MG63 (cell line): Measurements from ENCODE around the gene PTPRG. TPM values are rescaled to one million over a fixed set of nuclear protein-coding genes. Genes with fewer than 3 reads are reported as not detected.

ENCODE experiments used
- DNase-seq: peaks from one replicate; pipeline ENCODE4 v3.0.0-alpha.2; 2020
- H3K27me3 ChIP-seq: fragments of 250-450 bp; sonication (Bioruptor Pico); 2 replicates; pipeline ENCODE4 v1.5.1; 2020; ENCODE audit warnings: mild to moderate bottlenecking, moderate library complexity
- H3K36me3 ChIP-seq: fragments of 250-450 bp; sonication (Bioruptor Pico); 2 replicates; pipeline ENCODE4 v1.5.1; 2020; ENCODE audit warnings: mild to moderate bottlenecking, moderate library complexity
- H3K4me3 ChIP-seq: fragments of 250-450 bp; sonication (Bioruptor Pico); 2 replicates; pipeline ENCODE4 v1.5.1; 2020; ENCODE audit warnings: mild to moderate bottlenecking, moderate library complexity
- H3K9me3 ChIP-seq: fragments of 250-450 bp; sonication (Bioruptor Pico); 2 replicates; pipeline ENCODE4 v1.5.1; 2020; ENCODE audit warnings: mild to moderate bottlenecking, moderate library complexity
- total RNA-seq: library from RNA; depleted of rRNA; stranded (reverse); fragments of >200 nt; shearing (Covaris generic); gene quantifications from 2 replicates; pipeline ENCODE4 v1.2.3, GENCODE V29; 2014; ENCODE audit warnings: low replicate concordance

PTPRG gene
- total RNA-seq, 1 experiment from 2014 or later, result 3.1 TPM

DNA sequence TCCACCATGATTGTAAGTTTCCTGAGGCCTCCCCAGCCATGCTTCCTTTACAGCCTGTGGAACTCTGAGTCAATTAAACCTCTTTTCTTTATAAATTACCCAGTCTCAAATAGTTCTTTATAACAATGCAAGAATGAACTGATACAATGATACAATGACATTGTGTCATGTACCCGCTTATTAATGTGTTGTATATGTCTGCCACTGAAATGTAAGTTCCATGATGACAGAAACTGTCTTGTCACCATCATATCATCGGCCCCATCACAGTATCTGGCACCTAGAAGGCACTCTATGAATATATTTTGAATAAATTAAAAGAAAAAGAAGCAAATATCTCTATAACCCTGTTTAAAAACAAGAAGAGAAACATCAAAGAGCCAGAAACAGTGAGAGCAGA, 782.4 kb downstream of the PTPRG start:
- H3K9me3 ChIP-seq, result no peaks in the 10 kb centered on the region
- no peaks in the 10 kb centered on the region for H3K36me3 ChIP-seq
- no peaks in the 10 kb centered on the region for H3K27me3 ChIP-seq
- H3K4me3 ChIP-seq, result no peak overlapping the region
- no peak for DNase-seq
